IMR-90 (cell line): Measurements from ENCODE around the gene CDK15.

Experiments
- MAFK ChIP-seq: IDR thresholded peaks from 2 replicates; pipeline ENCODE4 v1.6.1; 2012; ENCODE audit warnings: low read depth, low read length, improper control_type of control experiment
- POLR2A ChIP-seq: IDR thresholded peaks from 2 replicates; pipeline ENCODE4 v1.6.1; 2012; ENCODE audit warnings: mild to moderate bottlenecking, low read depth, low read length
- RCOR1 ChIP-seq: IDR thresholded peaks from 2 replicates; pipeline ENCODE4 v1.6.1; 2012; ENCODE audit warnings: mild to moderate bottlenecking, low read length, improper control_type of control experiment; ENCODE audit not compliant: insufficient replicate concordance
- TF ChIP-seq, protein P1 (sequence below): conservative IDR thresholded peaks from 2 replicates; pipeline ENCODE4 v1.5.1; 2012; ENCODE audit warnings: mild to moderate bottlenecking, low read depth, low read length, improper control_type of control experiment

DNA sequence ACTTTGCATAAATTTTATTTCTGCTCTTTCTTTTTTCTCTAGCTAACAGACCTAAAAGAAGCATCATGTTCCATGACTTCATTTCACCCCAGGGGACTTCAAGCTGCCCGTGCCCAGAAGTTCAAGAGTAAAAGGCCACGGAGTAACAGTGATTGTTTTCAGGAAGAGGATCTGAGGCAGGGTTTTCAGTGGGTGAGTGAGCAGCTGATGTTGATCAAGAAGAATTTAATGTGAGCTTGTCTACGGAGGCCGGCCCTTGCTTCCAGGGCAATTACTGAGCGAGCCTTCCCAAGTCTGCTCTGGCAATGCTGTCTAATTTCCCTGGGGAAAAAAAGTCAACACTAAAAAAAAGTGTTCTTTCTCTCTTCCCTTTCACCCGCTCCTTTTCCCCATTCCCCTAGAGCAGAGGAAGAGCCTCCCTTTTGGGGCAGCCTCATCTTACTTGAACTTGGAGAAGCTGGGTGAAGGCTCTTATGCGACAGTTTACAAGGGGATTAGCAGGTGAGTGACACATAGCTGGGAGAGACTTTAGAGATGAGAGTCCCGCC lies 1.2 kb downstream of the CDK15 start:
- TF ChIP-seq, protein P1, sequence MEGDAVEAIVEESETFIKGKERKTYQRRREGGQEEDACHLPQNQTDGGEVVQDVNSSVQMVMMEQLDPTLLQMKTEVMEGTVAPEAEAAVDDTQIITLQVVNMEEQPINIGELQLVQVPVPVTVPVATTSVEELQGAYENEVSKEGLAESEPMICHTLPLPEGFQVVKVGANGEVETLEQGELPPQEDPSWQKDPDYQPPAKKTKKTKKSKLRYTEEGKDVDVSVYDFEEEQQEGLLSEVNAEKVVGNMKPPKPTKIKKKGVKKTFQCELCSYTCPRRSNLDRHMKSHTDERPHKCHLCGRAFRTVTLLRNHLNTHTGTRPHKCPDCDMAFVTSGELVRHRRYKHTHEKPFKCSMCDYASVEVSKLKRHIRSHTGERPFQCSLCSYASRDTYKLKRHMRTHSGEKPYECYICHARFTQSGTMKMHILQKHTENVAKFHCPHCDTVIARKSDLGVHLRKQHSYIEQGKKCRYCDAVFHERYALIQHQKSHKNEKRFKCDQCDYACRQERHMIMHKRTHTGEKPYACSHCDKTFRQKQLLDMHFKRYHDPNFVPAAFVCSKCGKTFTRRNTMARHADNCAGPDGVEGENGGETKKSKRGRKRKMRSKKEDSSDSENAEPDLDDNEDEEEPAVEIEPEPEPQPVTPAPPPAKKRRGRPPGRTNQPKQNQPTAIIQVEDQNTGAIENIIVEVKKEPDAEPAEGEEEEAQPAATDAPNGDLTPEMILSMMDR = no peak
- no peak for TF ChIP-seq MAFK
- no peak for TF ChIP-seq RCOR1
- no peak for TF ChIP-seq POLR2A
